Psoas muscle (tissue), 8 donors: ENCODE results near the gene PLA2G7. TPM values are rescaled to one million over a fixed set of nuclear protein-coding genes. Genes with fewer than 3 reads are reported as not detected.

Experiments
- ATAC-seq, 4 donors: fragments of 200-7000 bp; cut with Tn5 transposase; one replicate each; pipeline ENCODE4 v1.9.1; 2020; ENCODE audit warnings: moderate library complexity in 3 of 4, mild to moderate bottlenecking in 2 of 4
- DNase-seq, 2 donors: peaks; one replicate each; pipeline ENCODE4 v3.0.0-alpha.2; 2020
- H3K27ac ChIP-seq: fragments of 200-600 bp; one replicate; pipeline ENCODE4 v1.8.0; 2022
- H3K27me3 ChIP-seq, 3 donors: fragments of 200-600 bp in 1 of 3; one replicate each; pipeline versions ENCODE4 v1.6.1 to v1.8.0; 2013 to 2022; ENCODE audit warnings: low read length in 2 of 3, mild to moderate bottlenecking in 2 of 3, moderate library complexity in 1 of 3; ENCODE audit not compliant: insufficient read depth in 3 of 3
- H3K36me3 ChIP-seq, 2 donors: fragments of 200-600 bp in 1 of 2; one replicate each; pipeline versions ENCODE4 v1.6.1 to v1.8.0; 2013 to 2022; ENCODE audit warnings: low read depth in 1 of 2, mild to moderate bottlenecking in 1 of 2, moderate library complexity in 1 of 2; ENCODE audit not compliant: insufficient read depth in 1 of 2
- H3K4me1 ChIP-seq: fragments of 200-600 bp; one replicate; pipeline ENCODE4 v1.8.0; 2022
- H3K4me3 ChIP-seq: fragments of 200-600 bp; one replicate; pipeline ENCODE4 v1.8.0; 2022; ENCODE audit warnings: mild to moderate bottlenecking
- H3K9me3 ChIP-seq: fragments of 200-600 bp; one replicate; pipeline ENCODE4 v1.8.0; 2022
- WGBS, 3 donors: extraction: QIAGEN DNeasy Blood & Tissue Kit; methylation state at CpG; one replicate each; pipeline versions ENCODE4 v1.1.6 to v1.1.7; 2013; 5-methylcytosine and 5-hydroxymethylcytosine counted together
- intact Hi-C, 2 donors: fragments of 100-400 bp; cut with DNase I; formaldehyde crosslinking; loops; one replicate each; pipeline versions ENCODE4 v1.11.0 to v1.14.2; 2022
- polyA plus RNA-seq, 3 donors: library from polyadenylated mRNA; stranded (reverse); fragments of 200-250 nt; gene quantifications; one replicate each; pipeline ENCODE4 v1.2.3, GENCODE V29; 2013
- total RNA-seq, 4 donors: library from RNA; stranded (reverse); fragmentation: NEBNext Ultra II Directional in 2 of 4; extraction: Animal tissue kit (Norgen Biotek cat#: 25700) in 2 of 4; gene quantifications; one replicate each; pipeline versions ENCODE4 v1.2.1 to v1.2.4, GENCODE V29; 2021 to 2023
- TF ChIP-seq, protein P1 (sequence below): fragments of 200-600 bp; IDR thresholded peaks from one replicate; pipeline ENCODE4 v1.8.0; 2022; ENCODE audit warnings: antibody characterized with exemption
- donor health status: healthy with polysubstance abuse.
- donor health status: DM: no; HTN: no; CAD: no; lungs with moderate emphysema.
- donor health status: Bipolar disorder and iron deficiency.
- donor health status: healthy.
- donor health status: DM: yes; HTN: yes; CAD: no.
- donor health status: DM: no; HTN: no; CAD: no.
- donor health status: DM: no; HTN: no; CAD: no.
- donor health status: DM: yes; HTN: yes; CAD: no.

The PLA2G7 gene
- total and polyA plus RNA-seq, 7 donors, result 0.03 to 0.66 (median 0.21) TPM; not detected in 3

DNA sequence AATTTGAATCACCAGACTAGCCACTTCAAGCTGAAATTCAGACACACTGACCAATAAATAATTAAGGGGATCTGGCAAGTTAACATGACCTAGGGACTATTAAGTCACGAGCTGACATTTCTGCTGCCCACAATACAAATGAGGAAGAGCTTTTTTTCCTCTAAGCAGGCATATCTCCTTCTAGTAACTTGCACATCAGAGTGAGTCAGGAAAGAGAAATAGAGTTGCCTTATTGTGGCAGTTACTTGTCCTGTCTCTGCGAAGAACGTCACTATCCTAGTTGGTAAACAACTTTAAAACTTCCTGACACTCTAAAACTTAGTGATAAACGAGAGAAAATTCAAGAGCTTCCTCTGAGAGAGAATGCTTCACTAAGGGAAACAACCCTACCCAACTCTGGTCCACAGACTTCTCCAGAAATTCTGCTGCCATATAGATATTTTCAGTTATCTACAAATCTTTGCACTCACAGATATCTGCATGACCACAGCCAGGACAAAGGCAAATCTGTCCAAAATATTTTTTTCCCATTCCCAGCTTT, 4.2 kb downstream of the PLA2G7 start:
- Histone ChIP-seq H3K4me1 (peaks cover 8% of the 10 kb centered on the region), H3K36me3 (no peaks in the 10 kb centered on the region), H3K9me3 (no peaks in the 10 kb centered on the region), H3K4me3 (no peak overlapping the region), H3K27me3 (peaks cover 0 to 21% (median 2%) of the 10 kb centered on the region in 3 donors), H3K27ac (no peak overlapping the region)
- ATAC-seq (no peak), DNase-seq (no peak)
- TF ChIP-seq, protein P1, sequence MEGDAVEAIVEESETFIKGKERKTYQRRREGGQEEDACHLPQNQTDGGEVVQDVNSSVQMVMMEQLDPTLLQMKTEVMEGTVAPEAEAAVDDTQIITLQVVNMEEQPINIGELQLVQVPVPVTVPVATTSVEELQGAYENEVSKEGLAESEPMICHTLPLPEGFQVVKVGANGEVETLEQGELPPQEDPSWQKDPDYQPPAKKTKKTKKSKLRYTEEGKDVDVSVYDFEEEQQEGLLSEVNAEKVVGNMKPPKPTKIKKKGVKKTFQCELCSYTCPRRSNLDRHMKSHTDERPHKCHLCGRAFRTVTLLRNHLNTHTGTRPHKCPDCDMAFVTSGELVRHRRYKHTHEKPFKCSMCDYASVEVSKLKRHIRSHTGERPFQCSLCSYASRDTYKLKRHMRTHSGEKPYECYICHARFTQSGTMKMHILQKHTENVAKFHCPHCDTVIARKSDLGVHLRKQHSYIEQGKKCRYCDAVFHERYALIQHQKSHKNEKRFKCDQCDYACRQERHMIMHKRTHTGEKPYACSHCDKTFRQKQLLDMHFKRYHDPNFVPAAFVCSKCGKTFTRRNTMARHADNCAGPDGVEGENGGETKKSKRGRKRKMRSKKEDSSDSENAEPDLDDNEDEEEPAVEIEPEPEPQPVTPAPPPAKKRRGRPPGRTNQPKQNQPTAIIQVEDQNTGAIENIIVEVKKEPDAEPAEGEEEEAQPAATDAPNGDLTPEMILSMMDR, result no peak
- intact Hi-C loops, result no loop called here
- 69 to 74% (median 71%) methylated on average over 4 of the region's 4 CpGs for WGBS, 3 donors

DNA sequence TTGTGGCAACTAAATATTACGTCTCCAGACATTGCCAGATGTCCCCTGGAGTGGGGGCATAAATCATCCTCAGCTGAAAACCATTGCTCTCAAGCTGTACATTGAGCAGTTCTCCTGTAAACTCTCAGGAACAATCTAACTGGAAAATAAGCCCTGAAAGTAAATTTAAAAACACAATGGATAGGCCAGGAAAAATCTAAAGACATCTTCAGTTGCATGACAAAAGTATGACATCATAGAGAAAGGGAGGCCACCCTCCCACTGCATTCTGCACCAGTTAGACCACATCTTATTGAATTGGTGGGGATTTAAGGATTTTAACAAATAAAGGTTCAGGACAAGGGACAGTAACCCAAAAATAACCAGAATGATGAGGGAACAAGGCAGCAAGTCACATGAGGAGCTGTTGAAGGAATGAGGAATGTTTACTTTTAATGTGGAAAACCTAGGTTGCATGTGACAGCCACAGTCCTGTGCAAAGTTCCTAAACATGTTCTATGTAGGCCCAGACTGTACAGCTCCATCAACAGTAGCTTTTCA, 5.3 kb downstream of the PLA2G7 start:
- no peaks in the 10 kb centered on the region for H3K36me3 ChIP-seq
- H3K27ac ChIP-seq, result no peak overlapping the region
- H3K9me3 ChIP-seq, result no peaks in the 10 kb centered on the region
- H3K4me1 ChIP-seq, result no peaks in the 10 kb centered on the region
- H3K4me3 ChIP-seq, result no peak overlapping the region
- no peak for ATAC-seq
- TF ChIP-seq, protein P1, result no peak
- DNase-seq, result no peak
- intact Hi-C loops, result no loop called here
- peaks cover 0 to 10% (median 0%) of the 10 kb centered on the region in 3 donors for H3K27me3 ChIP-seq
- 82 to 91% (median 87%) methylated on average over 1 of the region's 1 CpG for WGBS, 3 donors

DNA sequence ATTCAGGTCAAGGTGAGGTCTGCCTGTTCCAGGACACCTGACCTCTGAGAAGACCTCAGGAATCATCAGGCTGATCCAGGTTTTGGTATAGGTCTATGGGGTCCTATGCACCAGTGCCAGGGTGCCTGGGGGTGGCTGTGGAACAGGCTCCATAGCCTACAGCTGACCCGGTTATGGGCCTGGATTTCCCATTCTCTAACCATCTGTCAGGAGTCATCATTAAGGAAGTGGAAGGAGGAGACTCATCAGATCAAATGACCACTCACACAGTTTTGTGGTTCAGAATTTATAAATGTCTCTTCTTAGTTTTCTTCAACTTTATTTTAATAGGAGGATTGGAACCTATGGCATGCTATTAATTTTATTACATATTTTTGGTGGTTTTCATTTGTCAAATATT, 14.8 kb downstream of the PLA2G7 start:
- 65 to 82% (median 76%) methylated on average over 1 of the region's 1 CpG for WGBS, 3 donors
- no peaks in the 10 kb centered on the region for H3K27me3 ChIP-seq
- ATAC-seq (no peak), DNase-seq (no peak)
- intact Hi-C loops, result no loop called here
- no peak overlapping the region for H3K4me3 ChIP-seq
- no peaks in the 10 kb centered on the region for H3K36me3 ChIP-seq
- TF ChIP-seq, protein P1, result no peak
- no peaks in the 10 kb centered on the region for H3K4me1 ChIP-seq
- H3K9me3 ChIP-seq, result no peaks in the 10 kb centered on the region
- no peak overlapping the region for H3K27ac ChIP-seq

DNA sequence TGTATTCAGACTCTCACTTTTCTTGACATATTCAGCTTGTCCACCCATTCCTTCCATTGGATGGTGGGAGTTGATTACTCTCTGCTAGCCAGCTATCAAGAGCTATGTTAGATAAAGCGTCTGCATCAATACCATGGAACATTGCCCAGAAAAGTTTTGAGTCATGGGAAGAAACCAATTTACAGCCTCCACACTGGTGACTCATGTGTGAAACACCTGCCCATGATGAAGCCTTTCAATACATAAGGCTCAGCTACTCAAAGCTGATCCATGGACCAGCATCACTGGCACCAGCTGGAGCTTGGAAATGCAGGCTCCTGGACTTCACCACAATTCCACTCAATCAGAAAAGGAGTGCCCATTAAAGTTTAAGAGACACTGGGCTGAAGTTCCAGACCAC, 16.1 kb downstream of the PLA2G7 start:
- H3K4me1 ChIP-seq, result no peaks in the 10 kb centered on the region
- 59 to 71% (median 68%) methylated on average over 1 of the region's 1 CpG for WGBS, 3 donors
- ATAC-seq, result no peak
- no peaks in the 10 kb centered on the region for H3K27me3 ChIP-seq
- H3K36me3 ChIP-seq, result no peaks in the 10 kb centered on the region
- TF ChIP-seq, protein P1, result no peak
- H3K9me3 ChIP-seq, result no peaks in the 10 kb centered on the region
- no peak for DNase-seq
- H3K4me3 ChIP-seq, result no peak overlapping the region
- intact Hi-C loops, result no loop called here
- no peak overlapping the region for H3K27ac ChIP-seq

DNA sequence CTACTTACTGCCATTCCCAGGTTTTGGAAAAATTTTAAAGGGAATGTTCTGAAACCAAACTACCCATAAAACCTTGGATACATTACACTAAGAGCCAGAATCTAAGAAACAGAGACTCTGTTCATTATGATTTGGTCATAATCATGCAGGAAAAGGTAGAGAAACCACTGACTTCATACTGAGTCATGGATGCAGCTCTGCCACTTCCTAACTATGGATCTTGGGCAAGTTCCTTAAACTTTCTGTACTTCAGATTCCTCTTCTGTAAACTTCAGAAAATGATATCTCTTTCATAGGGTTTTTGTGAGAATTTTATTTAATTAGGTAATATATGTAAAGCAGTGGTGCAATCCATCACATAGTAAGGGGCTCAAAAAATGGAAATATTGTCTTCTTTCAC, 20.0 kb downstream of the PLA2G7 start:
- intact Hi-C loops, result no loop called here
- Histone ChIP-seq H3K36me3 (no peaks in the 10 kb centered on the region), H3K27me3 (no peaks in the 10 kb centered on the region), H3K4me3 (no peak overlapping the region), H3K9me3 (no peaks in the 10 kb centered on the region), H3K27ac (no peak overlapping the region), H3K4me1 (no peaks in the 10 kb centered on the region)
- TF ChIP-seq, protein P1, result no peak
- DNase-seq (no peak), ATAC-seq (no peak)
